GM19455 (cell line): ENCODE measurements around the gene KIAA0232.

ENCODE experiments used
- ATAC-seq: cut with Tn5 transposase; IDR thresholded peaks from one replicate; pipeline ENCODE4 v1.9.1; 2021; ENCODE audit not compliant: unreplicated experiment

The KIAA0232 gene

DNA sequence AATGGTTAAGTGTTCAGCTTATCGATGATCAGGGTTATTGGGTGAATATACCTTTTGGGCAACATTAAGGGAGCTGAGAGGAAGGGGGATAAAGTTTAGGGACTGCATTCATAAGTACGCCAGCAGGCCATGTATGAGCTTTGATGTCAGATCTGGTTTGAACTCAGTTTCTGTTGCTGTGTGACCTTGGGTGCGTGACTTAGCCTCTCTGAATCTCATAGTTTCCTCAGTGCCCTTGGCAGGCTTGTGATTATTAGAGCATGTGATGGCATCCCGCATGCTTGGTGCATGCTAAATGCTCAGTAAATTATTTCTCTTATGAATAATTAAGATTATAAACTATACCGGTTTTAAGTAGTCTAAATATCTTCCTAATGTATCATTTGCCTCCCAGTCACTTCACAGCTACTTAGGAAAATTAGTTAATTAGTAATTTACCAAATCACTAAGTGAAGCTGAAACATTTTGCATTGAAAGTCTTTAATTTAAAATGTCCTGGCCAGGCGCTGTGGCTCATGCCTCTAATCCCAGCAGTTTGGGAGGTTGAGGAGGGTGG is 130.9 kb downstream of the KIAA0232 start:
- ATAC-seq = no peak

DNA sequence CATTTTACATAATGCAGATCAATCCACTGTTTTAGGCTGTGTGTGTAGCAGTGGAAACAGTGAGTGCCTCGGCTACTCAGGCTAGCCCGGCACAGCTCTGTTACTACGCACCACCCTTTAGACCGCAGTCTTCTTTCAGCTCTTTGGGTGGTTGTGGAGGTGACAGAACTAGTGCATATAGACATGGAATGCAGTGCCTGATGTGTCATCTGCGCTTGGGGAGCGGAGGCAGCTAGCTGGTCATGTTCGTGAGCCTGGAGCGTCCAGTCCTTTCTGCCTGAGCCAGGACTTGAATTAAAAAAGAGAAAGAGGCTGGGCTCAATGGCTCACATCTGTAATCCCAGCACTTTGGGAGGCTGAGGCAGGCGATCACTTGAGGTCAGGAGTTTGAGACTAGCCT is 131.9 kb downstream of the KIAA0232 start:
- no peak for ATAC-seq

DNA sequence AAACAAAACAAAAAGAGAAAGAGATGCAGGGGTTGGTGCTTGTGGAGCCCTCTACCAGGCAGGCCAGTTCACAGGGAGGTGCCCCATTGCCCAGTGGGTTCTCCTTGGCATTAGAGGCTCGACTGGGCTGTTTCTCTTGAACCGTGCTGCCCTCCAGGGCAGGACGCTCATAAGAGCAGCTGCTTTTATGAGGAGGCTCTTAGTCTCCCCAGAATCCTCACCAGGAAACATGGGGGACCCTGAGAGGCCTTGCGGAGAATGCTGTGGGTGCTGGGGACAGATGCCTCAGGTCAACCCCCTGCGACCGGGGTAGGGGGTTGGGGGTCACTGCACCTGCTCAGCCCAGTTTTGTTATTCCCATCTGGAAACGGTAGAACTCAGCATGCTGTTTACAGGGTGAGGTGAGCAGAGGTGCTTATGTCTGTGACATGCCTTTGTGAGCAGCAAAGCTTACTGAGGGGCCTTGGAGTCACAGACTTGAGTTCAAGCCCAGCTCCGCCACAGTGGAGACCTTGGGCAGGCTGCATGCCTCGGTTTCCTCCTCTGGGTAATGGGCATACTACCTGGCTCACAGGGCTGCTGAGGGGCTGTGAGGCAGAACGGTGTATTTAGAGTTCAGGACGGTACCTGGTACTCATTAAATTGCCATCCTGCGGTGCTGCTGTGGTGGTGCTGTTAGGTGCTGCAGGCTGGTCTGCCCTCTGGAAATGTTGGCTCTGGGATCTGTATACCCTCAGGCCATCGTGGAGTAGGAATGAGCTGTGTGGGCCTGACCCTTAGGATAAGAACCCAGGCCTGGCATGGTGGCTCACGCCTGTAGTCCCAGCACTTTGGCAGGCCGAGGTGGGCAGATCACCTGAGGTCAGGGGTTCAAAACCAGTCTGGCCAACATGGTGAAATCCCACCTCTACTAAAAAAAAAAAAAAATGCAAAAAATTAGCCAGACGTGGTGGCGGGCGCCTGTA is 132.8 kb downstream of the KIAA0232 start:
- ATAC-seq = no peak

DNA sequence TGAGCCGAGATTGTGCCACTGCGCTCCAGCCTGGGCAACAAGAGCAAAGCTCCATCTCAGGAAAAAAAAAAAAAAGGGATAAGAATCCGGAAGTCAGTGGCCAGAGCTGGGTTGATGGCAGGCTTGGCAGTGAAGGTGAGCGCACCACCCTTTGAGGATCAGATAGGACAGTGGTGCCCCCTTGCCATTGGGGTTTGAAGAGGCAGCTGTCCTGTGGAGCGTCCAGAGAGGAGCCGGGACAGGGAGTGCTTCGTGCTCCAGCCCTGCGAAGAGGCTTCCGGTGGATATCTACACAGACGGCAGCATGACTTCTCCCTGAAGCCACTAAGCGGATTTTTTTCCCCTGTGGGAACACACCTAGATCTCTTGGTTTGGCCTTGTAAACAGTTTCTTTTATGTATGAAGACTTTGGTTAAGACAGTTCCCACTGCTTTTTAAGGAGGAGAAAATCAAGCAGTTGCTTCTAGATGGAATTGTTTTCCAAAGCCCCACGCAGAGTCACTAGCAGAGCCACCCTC is 133.6 kb downstream of the KIAA0232 start:
- ATAC-seq = no peak

DNA sequence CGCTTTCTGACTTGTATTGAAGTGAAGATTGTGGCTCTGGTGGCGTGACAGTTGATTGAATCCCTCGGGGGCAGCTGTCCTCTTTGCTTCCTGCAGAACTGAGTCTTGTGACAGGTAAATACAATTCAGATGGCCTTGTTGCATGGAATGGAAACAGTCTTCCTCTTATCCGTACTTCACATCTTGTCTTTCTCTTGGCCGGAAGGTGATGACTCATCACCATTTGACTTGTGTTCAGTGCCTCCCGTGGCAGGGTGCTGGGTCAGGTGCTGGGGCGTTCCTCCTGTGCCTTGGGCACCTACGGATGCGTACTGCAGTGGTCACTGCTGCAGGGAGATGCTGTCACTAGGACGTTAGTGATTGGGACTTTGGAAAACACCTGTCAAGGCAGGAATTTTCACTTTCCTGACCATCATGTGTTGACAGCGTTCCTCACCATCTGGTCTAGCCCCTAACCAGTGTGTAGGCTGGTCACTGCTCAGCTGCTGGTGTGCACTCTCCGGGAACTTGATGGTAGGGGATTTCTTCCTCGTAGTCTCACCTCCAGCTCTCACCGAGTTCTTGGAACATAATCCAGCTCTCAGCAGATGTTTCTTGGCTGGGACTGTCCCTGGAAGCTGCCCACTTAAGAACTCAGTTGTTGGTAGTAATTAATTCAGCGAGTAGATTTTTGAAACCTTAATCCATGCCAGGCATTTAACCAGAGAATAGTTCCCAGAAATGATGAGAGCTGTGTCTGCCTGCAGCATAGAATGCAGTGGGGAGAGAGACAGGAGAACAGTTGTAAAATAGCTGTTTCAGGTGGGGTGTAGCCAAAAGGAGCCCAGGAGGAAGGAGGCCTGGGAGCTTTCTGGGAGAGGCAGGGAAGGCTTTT is 134.3 kb downstream of the KIAA0232 start:
- ATAC-seq = no peak

DNA sequence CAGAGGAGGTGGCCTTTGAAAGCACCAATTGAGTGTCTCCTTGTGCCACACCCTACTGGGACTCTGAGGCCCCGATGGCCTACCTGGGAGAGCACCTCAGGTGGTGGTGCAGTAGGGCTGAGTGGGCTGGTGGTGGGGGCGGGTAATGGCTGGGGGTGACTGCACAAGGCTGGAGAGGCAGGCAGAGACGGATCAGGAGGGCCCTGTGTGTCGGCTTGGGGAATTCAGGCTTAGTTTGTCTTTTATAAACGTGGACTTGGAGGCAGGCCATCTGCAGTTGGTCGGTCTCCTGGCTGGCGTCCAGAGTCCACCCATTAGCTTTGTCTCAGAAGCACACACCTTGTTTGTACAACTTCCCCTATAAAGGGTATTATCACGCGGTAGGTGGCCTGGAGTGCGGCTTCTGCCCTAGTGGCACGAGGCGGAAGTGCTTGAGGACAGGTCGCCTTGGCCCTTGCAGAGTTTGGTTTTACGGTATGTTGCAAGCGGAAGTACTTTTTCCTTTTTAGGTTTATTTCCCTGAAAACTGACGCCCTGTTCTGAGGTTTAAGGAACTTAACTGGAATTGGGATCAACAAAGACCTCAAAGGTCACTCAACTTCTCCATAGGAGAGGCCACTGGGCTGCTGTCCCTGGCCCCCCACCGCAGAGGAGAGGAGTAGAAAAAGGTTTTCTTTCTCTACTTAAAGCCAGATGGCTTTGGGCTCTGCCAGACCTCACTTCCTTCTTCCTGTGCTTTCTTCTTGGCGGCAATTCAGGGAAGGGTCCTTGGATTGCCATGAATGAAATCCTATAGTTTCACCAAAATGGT is 135.1 kb downstream of the KIAA0232 start:
- ATAC-seq = no peak

DNA sequence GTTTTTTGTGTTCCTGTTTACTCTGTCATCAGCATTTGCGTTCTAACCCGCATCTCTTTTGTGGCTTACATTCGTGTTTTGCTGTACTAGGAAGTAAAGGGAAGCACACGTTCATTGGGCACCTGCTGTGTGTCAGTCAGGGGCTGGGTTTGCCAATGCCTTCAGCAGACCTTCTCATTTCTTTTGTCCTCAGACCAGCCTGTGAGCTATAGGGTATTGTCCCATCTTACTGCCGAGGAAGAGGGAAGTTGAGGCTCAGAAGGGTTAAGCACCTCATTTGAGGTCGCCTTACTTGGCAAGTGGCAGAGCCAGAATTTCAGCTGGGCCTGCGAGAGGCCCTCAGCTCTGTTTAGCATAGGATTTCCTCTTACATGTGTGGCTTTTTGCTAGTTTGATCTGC is 135.8 kb downstream of the KIAA0232 start:
- no peak for ATAC-seq

DNA sequence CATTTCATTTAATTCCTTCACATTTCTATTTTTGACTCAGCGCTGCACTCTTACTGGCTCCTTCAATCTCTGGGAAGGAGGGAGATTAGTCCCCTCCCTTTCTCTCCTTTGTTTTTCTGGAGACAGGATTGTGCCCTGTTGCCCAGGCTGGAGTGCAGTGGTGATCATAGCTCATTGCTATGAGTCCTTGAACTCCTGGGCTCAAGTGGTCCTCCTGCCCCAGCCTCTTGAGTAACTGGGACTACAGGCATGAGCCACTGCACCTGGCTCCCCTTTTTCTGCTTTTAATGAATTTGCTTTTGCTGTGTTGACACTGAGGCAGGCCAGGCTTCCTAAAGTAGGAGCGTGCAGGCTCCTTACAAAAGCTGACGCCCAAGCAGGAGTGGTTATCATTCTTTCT is 137.6 kb downstream of the KIAA0232 start:
- no peak for ATAC-seq

DNA sequence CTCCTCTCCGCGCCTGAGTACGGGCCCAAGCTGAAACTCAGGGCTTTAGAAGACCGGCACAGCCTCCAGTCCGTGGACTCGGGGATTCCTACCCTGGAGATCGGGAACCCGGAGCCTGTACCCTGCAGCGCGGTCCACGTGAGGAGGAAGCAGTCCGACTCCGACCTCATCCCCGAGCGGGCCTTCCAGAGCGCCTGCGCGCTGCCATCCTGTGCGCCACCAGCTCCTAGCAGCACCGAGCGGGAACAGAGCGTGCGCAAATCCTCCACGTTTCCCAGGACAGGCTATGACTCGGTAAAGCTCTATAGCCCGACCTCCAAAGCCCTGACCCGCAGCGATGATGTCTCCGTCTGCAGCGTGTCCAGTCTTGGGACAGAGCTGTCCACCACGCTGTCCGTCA is 141.0 kb downstream of the KIAA0232 start:
- ATAC-seq = no peak

DNA sequence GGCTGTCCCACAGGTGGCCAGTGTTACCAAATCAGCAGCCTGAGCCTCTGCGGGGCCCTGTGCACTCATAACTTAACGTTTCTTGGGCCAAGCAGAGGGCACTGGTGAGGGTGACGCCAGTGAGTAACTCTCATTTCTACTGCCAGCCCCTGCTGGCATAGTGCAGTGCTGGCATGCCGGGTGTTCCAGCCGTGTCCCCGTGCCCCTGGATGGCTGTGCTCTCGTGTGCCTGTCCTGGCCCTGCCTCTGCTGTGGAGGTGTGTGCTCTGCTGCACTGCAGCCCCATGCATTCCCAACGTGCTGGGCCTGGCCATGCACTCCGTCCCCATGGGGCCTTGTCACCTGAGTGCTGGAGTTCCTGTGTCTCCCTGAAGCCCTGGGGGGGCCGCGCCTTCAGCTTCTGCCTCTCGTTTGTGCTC is 141.8 kb downstream of the KIAA0232 start:
- ATAC-seq = no peak

DNA sequence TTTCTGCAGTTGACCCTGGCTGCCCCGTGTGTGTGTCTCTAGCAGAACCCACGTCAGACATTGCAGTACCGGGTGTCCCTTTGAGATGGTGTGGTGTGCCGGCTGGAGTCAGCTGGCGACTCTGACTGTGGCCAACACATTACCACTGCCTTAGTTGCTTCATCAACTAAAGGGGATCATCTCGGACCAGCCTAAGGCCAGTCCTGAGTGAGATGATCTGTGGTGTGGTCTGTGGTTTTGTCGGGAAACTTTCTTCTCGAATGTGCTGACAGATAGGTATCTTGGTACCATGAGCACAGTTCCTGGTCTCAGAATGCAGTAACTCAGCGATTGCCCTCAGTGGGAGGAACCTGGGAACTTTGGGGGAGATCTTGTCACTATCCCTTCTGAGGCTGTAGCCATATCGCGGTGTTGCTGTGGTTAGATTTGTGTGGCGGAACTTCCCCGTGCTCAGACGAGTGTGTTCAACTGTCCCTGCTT is 142.9 kb downstream of the KIAA0232 start:
- no peak for ATAC-seq

DNA sequence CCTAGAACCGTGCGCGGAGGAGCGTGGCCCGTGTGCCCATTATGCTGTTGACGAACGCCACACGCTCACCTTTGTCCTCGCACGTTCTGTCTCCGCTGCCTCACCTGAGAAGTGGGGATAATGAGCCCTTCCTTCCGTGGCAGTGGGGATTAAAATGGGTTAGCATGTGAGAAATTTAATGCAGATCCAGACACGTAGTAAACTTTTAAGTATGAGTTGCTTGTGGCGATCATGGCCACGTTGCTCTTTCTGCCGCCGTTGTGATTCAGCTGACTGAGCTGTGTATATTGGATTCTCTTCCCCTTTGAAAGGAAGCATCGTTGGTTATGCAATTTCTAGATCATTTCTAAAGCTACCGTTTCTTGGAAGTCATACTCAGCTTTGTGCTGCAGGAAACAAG is 143.6 kb downstream of the KIAA0232 start:
- ATAC-seq = no peak

DNA sequence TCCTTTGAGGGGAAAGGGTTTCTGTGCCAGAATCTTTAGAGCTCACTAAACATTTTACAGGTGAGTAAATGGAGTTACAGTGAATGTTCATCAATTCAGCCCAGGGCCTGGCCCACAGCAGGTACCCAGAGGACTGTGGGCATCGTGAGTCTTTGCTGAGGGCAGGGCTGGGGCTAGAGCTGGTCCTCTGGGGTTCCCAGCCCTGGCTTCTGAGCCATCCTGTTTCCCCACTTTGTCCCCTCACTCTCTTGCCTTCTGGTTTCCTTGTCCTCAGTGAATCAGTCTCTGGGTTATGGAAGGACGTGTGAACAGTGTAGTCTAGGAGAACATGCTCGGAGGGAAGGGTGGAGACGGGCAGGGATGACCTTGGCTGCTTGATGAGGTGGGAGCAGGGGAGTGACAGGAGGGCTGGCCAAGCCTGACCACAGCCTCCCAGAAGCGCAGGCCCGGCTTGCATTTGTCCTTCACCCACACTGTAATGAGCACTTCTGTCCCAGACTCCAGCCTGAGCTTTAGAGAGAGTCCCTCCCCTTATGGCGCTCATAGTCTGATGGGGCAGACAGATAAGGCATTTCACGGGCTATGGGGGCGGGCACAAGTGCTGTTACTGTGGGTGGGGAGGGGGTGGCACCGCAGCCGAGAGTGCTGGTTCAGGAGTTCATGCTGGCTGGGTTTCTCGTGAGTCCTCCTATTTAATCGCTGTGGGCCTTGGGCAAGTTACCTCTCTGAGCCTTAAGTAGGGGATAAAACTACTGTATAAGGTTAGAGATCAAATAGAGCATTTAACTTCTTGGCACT is 144.4 kb downstream of the KIAA0232 start:
- no peak for ATAC-seq

DNA sequence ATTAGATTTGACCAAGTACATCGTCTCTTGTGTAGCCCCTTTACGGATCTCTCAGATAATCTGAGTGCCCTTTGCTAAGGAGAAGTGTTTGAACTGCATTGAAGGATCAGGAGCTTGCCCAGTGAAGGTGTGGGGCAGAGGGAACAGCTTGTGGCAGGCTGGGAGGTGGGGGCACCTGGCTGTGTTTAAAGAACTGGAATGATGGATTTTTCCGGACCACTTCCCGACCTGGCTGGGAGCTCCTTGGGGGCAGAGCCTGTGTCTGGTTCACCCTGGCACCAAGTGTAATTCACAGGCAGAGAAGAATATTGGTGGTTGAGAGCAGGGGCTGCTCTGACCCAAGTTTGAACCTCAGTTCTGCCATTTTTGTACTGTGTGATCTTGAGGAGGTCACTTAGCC is 145.6 kb downstream of the KIAA0232 start:
- no peak for ATAC-seq

DNA sequence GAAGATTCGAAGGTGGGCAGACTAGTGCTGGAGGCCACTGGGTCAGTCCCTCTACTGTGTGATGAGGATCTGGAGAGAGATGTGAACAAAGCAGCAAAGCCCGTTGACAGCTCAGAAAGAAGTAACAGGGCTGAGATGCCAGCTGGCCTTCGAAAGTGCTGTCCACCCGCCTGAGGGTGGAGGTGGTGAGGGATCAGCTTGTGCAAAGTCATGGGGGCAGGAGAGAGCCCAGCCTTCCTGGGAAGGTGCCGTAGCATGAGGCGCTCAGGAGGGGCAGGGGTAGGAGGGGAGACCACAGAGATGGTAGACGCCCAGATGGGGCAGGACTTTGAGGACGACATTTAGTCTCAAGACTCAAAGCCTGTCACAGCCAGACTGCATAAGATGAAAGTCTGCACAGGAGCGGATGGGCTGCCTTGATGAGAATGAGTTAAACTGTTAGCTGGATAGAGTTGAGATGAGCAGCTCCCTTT is 146.8 kb downstream of the KIAA0232 start:
- ATAC-seq = no peak

DNA sequence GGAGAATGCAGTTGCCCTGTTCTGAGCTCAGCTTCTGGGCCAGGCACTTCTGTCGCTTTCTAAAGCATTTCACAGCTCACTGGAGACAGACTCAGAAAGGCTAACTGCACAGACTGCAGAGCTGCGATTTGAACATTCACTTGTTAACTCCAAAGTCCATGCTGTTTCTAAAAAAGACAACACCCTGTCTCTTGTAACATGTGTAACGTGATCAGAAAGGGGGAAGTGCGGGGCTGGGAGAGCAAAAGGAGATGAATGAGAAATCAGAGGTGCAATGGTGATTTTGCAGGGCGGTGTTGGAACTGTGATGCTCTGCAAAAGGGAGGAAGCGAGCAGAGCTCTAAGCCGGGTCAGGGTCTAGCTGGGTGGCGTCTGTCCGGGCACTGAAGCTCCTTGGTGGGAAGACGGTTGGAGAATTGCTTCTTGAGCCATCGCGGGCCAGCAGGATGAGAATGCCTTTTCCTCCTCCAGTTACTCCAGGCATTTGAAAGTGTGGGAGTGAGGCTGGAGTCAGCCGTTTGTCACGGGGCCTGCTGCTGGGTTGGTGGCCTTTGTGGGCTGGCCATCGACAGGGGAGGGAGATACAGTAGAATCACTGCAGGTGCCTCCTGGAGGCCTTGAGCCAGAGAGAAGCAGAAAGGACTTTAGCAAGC is 147.4 kb downstream of the KIAA0232 start:
- no peak for ATAC-seq

DNA sequence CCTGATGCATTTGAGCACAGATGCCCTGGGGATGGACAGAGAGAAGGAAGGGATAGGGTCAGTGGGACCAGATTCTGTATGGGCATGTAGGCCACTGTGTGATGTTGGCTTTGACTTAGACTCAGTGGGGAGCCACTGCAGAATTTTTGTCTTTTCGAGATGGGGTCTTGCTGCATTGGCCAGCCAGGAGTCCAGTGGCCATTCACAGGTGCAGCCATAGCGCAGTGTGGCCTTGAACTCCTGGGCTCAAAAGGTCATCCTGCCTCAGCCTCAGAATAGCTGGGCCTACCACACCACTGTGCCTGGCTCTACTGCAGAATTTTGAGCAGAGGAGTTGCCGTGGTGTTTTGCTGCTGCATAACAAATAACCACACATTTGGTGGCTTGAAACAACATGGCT is 149.9 kb downstream of the KIAA0232 start:
- no peak for ATAC-seq

DNA sequence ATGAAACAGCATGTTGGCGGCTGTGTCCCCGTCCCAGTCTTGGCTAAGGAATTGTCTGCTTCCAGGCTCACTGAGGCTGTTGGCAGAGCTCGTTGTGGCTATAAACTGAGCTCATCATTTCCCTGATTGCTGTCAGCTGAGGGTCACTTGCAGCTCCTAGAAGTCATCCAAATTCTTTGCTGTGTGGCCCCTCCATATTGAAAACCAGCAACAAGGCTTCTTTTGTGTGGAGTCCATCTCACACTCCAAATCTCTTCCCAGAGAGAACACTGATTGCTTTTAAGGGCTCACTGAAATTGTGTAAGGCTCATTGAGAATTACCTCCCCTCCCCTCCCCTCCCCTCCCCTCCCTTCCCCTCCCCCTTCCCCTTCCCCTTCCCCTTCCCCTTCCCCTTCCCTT is 150.4 kb downstream of the KIAA0232 start:
- no peak for ATAC-seq
